CD4-positive, alpha-beta T cell treated with Interleukin-17A for 4 hours (primary cell): ENCODE results near the gene APBA2.

Source experiments
- DNase-seq: peaks from one replicate; pipeline ENCODE4 v3.0.0-alpha.2; 2020; ENCODE audit warnings: mixed read lengths

Gene APBA2

GRCh38 chr15:28942046-28942445, 56.3 kb downstream of the APBA2 start:
- DNase-seq = peak; percentile 77

GRCh38 chr15:28942571-28942970, 56.8 kb downstream of the APBA2 start:
- no peak for DNase-seq

- no peak for DNase-seq
Measured at GRCh38 chr15:28943146-28943545, 57.4 kb downstream of the APBA2 start.

GRCh38 chr15:28943611-28944230, 57.9 kb downstream of the APBA2 start:
- DNase-seq = no peak

- DNase-seq = no peak
Measured at GRCh38 chr15:28944286-28944685, 58.5 kb downstream of the APBA2 start.

- no peak for DNase-seq
Measured at GRCh38 chr15:28944696-28945300, 59.0 kb downstream of the APBA2 start.

GRCh38 chr15:28945626-28946230, 60.0 kb downstream of the APBA2 start:
- DNase-seq = no peak

- no peak for DNase-seq
Measured at GRCh38 chr15:28946803-28947202, 61.0 kb downstream of the APBA2 start.

GRCh38 chr15:28947221-28947674, 61.5 kb downstream of the APBA2 start:
- DNase-seq = no peak

- no peak for DNase-seq
Measured at GRCh38 chr15:28948036-28948435, 62.3 kb downstream of the APBA2 start.

- DNase-seq = no peak
Measured at GRCh38 chr15:28950916-28951315, 65.1 kb downstream of the APBA2 start.

- no peak for DNase-seq
Measured at GRCh38 chr15:28952666-28953491, 67.1 kb downstream of the APBA2 start.

GRCh38 chr15:28953573-28954195, 67.9 kb downstream of the APBA2 start:
- DNase-seq = no peak

GRCh38 chr15:28954466-28955159, 68.8 kb downstream of the APBA2 start:
- no peak for DNase-seq

- DNase-seq = peak; percentile 41
Measured at GRCh38 chr15:28955160-28955992, 69.6 kb downstream of the APBA2 start.

GRCh38 chr15:28955993-28956421, 70.2 kb downstream of the APBA2 start:
- DNase-seq = no peak

GRCh38 chr15:28956491-28956890, 70.7 kb downstream of the APBA2 start:
- DNase-seq = no peak

- no peak for DNase-seq
Measured at GRCh38 chr15:28957606-28958498, 72.1 kb downstream of the APBA2 start.

GRCh38 chr15:28959326-28959725, 73.6 kb downstream of the APBA2 start:
- DNase-seq = no peak

GRCh38 chr15:28960979-28961378, 75.2 kb downstream of the APBA2 start:
- DNase-seq = no peak
